Measurements from ENCODE around the gene MYO18B. TPM values are rescaled to one million over a fixed set of nuclear protein-coding genes. Genes with fewer than 3 reads are reported as not detected.
A peak's percentile ranks its signal among the peaks of the same experiment; 100 is the strongest.

MYO18B gene
- total RNA-seq, 1 donor from 2014 or later, result 1.9 TPM

DNA sequence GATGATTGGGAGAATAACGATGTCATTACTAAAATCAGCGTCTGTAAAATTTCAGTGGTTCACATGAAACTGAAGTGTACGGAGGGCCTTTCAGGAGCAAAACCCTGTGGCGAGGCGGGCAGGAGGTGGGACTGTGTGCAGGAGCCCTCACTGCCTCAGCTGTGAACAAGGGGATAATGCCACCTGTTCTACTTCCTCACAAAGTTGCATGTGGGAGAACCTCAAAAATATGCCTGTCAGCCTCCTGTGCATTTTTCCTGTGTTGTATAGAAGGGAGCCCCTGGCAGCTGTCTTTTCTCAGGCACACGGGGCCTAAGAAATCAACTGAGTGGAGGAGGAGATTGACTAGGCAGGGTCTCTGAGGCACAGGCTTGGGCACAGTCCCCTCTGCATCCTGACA lies 43.0 kb upstream of the MYO18B start:
- Mint-ChIP-seq H3K4me3 (ENCODE audit: low read depth) (no peak overlapping the region), H3K36me3 (ENCODE audit: insufficient read depth) (peaks cover 8% of the 10 kb centered on the region), H3K27me3 (no peaks in the 10 kb centered on the region), H3K4me1 (ENCODE audit: low read depth) (no peaks in the 10 kb centered on the region), H3K9me3 (ENCODE audit: low read depth) (no peaks in the 10 kb centered on the region), H3K27ac (no peak overlapping the region)
- TF ChIP-seq, protein P1, sequence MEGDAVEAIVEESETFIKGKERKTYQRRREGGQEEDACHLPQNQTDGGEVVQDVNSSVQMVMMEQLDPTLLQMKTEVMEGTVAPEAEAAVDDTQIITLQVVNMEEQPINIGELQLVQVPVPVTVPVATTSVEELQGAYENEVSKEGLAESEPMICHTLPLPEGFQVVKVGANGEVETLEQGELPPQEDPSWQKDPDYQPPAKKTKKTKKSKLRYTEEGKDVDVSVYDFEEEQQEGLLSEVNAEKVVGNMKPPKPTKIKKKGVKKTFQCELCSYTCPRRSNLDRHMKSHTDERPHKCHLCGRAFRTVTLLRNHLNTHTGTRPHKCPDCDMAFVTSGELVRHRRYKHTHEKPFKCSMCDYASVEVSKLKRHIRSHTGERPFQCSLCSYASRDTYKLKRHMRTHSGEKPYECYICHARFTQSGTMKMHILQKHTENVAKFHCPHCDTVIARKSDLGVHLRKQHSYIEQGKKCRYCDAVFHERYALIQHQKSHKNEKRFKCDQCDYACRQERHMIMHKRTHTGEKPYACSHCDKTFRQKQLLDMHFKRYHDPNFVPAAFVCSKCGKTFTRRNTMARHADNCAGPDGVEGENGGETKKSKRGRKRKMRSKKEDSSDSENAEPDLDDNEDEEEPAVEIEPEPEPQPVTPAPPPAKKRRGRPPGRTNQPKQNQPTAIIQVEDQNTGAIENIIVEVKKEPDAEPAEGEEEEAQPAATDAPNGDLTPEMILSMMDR (IDR thresholded peaks at IDR 0.05; ENCODE audit: unreplicated experiment), result no peak
- no peak for DNase-seq (ENCODE audit: low spot score, unreplicated experiment)

GRCh38 chr22:25701056-25701780 lies 40.8 kb upstream of the MYO18B start:
- H3K36me3 Mint-ChIP-seq (ENCODE audit: insufficient read depth), result peaks cover 4% of the 10 kb centered on the region
- H3K4me1 Mint-ChIP-seq (ENCODE audit: low read depth), result no peaks in the 10 kb centered on the region
- no peak for DNase-seq (ENCODE audit: low spot score, unreplicated experiment)
- H3K27me3 Mint-ChIP-seq, result no peaks in the 10 kb centered on the region
- no peak overlapping the region for H3K27ac Mint-ChIP-seq
- TF ChIP-seq, protein P1 (IDR thresholded peaks at IDR 0.05; ENCODE audit: unreplicated experiment), result no peak
- no peaks in the 10 kb centered on the region for H3K9me3 Mint-ChIP-seq (ENCODE audit: low read depth)
- no peak overlapping the region for H3K4me3 Mint-ChIP-seq (ENCODE audit: low read depth)

- DNase-seq (ENCODE audit: low spot score, unreplicated experiment), result no peak
- no peak overlapping the region for H3K4me3 Mint-ChIP-seq (ENCODE audit: low read depth)
Observed at GRCh38 chr22:25702040-25702439, 39.9 kb upstream of the MYO18B start.

GRCh38 chr22:25702571-25703167 lies 39.3 kb upstream of the MYO18B start:
- H3K4me1 Mint-ChIP-seq (ENCODE audit: low read depth), result no peaks in the 10 kb centered on the region

More at GRCh38 chr22:25702040-25702439, 39.9 kb upstream of the MYO18B start:
- Mint-ChIP-seq H3K36me3 (ENCODE audit: insufficient read depth) (peaks cover 4% of the 10 kb centered on the region), H3K27ac (no peak overlapping the region), H3K9me3 (ENCODE audit: low read depth) (no peaks in the 10 kb centered on the region), H3K27me3 (no peaks in the 10 kb centered on the region), H3K4me1 (ENCODE audit: low read depth) (no peaks in the 10 kb centered on the region)
- TF ChIP-seq, protein P1 (IDR thresholded peaks at IDR 0.05; ENCODE audit: unreplicated experiment), result peak; percentile 43

DNA sequence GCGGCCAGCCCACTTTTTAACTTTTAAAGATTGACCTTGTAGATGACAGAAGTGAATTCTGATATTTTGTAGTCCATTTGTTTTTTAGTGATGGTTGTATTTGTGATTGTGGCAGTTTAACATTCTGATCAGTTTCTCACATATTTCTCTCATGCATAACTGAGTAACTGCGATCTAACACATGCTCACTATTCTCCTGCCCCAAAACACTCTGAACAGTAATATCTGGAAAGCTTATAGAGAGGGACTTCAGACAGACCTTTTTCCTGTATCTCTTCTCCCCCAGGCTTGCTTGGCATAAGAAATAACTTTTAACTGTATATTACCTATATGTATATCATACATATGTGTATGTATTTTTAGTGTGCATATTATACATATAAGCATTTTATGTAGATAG lies 37.3 kb upstream of the MYO18B start:
- TF ChIP-seq, protein P1 (IDR thresholded peaks at IDR 0.05; ENCODE audit: unreplicated experiment), result no peak
- H3K4me1 Mint-ChIP-seq (ENCODE audit: low read depth), result no peaks in the 10 kb centered on the region
- H3K36me3 Mint-ChIP-seq (ENCODE audit: insufficient read depth), result peaks cover 6% of the 10 kb centered on the region
- H3K27ac Mint-ChIP-seq, result no peak overlapping the region
- no peaks in the 10 kb centered on the region for H3K9me3 Mint-ChIP-seq (ENCODE audit: low read depth)
- H3K4me3 Mint-ChIP-seq (ENCODE audit: low read depth), result no peak overlapping the region
- DNase-seq (ENCODE audit: low spot score, unreplicated experiment), result no peak
- H3K27me3 Mint-ChIP-seq, result no peaks in the 10 kb centered on the region

More at GRCh38 chr22:25702571-25703167, 39.3 kb upstream of the MYO18B start:
- TF ChIP-seq, protein P1 (IDR thresholded peaks at IDR 0.05; ENCODE audit: unreplicated experiment), result no peak
- peaks cover 4% of the 10 kb centered on the region for H3K36me3 Mint-ChIP-seq (ENCODE audit: insufficient read depth)
- DNase-seq (ENCODE audit: low spot score, unreplicated experiment), result no peak
- H3K27ac Mint-ChIP-seq, result no peak overlapping the region
- no peak overlapping the region for H3K4me3 Mint-ChIP-seq (ENCODE audit: low read depth)
- H3K9me3 Mint-ChIP-seq (ENCODE audit: low read depth), result no peaks in the 10 kb centered on the region
- H3K27me3 Mint-ChIP-seq, result no peaks in the 10 kb centered on the region

Data from progenitor cell of endocrine pancreas (in vitro differentiated cells).